GM19025 (cell line): ENCODE results near the gene APOL2.
"Not testable (repeated sequence)": the region's sequence is repeated elsewhere in the genome, so short reads cannot be mapped to it uniquely, and the experiment has no call there.

ENCODE experiments used
- ATAC-seq: cut with Tn5 transposase; IDR thresholded peaks from one replicate; pipeline ENCODE4 v1.9.1; 2021; ENCODE audit warnings: mild to moderate bottlenecking, low read depth, moderate library complexity; ENCODE audit not compliant: unreplicated experiment

Gene APOL2, protein sequence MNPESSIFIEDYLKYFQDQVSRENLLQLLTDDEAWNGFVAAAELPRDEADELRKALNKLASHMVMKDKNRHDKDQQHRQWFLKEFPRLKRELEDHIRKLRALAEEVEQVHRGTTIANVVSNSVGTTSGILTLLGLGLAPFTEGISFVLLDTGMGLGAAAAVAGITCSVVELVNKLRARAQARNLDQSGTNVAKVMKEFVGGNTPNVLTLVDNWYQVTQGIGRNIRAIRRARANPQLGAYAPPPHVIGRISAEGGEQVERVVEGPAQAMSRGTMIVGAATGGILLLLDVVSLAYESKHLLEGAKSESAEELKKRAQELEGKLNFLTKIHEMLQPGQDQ

DNA sequence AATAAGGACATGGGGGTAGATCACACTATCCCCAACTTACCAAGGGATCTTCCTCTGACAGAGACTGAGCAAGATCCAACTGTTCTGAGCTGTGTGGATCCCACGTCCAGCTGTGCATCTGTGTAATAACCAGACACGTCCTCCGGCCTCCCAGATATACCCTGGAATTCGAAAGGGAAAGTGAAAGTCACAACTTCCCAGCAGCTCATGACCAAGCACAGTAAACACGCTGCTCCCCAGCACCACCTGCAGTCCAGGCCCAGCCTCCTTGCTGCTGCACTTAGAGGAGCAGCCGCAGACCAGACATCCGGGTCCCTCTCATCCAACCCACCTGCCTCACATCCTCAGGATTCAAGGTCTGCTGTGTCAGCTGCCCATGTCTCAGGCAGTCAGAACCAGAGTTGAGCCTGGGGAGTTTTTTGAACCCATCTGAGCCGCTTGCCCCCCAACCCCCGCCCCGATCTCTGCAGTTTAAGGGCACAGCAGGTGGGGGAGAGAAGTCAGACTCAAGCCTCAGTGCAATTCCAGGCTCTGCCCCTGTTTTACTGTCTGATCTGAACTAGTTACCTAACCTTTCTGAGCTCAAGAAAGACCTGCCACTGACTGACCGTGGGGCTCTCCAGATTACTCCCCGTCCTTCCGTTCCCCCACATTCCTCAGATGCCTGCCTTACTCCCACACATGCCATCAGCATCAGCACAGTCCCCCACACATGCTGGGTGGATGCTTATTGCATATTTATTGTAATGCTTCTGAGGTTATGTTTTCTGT is at the start of gene APOL2:
APOL2 (minus strand) TSS at position 127 of the 771 bp plus-strand sequence. CDS start 6,365 bp downstream, outside the sequence.
- ATAC-seq: peak; percentile 92

DNA sequence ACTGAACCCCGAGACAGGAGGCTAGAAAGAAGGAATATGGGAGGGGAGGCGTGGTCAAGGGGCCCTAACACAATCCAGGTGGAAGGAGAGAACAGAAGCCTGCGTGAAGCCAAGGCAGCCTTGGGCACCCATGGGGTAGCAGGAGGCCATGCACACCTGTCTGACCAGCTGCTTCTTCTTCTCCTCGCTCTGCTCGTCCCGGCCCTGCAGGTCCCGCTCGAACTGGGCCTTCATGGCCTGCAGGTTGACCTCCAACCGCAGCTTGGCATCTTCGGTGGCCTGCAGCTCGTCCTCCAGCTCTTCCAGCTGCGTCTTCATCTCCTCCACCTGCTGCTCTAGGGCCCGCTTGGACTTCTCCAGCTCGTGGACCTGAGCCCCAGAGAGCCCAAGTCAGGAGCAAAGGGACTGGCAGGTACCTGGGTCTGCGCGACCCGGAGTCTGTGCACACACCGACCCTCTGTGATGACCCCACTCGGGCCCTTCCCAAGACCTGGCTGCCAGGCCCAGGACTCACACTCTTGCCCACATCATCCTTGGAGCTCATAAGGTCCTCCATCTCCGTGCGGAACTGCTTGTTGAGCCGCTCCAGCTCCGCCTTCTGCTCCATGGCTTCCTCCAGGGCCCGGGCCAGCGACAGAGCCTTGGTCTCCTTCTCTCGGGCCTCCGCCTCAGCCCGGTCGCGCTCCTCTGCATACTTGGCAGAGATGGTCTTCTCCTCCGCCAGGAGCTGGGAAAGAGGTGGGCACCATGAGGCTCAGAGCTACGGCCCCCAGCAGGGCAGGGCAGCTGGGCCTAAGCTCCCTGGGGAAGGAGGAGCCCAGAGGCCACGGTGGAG is 49.5 kb upstream of the APOL2 start:
- no peak for ATAC-seq

DNA sequence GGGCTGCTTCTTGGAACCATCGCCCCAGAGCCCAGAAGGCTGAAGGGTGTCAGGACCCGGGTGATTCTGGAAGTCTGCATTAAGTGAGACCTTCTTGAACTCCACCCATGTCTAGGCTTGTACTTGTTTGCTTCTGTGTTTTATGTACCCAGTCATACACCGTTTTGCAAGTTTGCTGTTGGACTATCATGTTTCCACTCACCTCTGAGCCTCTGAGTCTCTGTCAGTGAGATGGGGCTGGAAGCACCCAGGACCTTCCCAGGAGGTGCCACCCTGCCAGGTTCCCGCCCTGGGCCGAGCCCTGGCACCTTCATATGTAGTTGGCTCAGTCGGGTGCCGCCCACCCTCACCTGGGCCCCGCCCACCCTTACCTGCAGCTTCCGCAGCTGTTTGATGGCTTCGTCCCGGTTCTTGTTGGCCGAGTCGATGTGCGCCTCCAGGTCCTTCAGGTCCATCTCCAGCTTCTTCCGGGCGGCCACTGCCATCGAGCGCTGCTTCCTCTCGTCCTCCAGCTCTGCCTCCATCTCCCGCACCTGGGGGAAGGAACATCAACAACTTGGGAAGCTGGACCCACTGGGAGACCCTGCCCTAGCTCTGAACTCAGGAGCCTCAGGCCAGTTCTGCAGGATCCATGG is 48.7 kb upstream of the APOL2 start:
- ATAC-seq: no peak

DNA sequence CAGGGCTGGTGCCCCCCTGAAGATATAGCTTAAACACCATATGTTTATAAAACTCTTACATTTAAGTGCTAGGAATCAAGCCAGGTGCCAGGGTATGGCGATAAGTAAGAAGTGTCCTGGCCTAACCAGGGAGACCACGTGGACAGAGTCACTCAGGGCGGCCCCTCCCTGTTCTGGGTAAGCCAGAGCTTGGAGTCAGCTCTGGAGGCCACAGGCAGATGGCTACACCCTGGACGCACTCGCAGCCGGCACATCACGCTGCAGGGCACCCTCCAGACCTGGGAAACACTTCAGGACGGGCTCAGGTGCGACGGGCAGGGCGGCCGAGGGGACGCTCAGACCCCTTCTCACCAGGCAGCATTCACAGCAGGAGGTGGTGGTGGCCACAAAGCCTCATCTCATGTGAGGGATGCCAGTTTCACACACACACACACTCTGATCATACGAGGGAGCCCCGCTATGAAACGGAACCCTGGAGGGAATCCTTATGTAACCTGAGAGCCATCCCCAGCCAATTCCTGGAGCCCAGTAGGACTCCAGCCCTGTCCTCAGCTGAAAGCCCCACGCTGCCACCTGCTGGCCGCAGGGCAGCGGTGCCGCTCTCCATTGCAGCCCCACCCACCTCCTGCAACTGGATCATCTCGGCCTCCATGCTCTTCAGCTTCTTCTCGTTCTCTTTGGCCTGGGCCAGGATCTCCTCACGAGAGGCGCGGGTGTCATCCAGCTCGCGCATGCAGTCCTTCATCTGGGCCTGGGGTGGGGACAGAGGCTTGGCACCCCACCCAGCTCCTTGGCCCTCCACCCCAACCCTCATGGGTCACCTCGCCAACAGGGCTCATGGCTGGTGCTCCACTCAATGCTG is 47.0 kb upstream of the APOL2 start:
- no peak for ATAC-seq

DNA sequence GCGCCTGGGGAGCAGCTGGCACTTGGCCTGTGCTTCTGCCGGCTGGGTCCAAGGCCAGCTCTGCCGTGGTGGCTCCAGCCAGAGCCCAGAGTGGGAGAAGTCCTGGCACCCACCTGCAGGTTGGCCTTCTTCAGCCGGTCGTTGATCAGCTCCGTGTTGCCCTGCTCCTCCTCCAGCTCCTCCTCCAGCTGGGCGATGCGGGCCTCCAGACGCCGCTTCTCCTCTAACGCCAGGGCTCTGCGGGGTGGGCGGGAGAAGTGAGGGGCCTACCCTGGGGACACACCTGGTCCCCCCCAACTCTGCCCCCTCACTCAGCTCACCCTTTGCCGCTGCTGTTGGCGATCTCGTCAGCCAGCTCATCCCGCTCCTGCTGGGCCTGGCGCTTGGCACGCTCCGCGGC is 46.2 kb upstream of the APOL2 start:
- ATAC-seq: no peak

DNA sequence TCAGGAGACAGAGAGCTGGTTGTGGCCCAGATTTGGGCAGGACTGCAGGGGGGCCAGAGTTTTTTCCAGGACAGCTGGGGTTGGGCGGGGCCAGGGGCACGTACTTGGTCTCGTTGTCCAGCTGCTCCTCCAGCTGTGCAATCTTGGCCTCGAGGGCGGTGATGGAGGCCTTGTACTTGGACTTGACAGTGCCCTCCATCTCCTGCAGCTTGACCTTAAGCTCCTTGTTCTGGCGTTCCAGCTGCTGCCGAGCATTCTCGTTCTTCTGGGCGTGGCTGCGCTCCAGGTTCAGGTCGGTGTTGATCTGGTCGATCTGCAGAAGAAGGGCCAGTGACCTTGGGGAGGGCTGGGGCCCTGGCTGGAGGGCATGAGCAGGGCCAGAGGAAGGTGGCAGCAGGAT is 45.7 kb upstream of the APOL2 start:
- ATAC-seq: no peak

DNA sequence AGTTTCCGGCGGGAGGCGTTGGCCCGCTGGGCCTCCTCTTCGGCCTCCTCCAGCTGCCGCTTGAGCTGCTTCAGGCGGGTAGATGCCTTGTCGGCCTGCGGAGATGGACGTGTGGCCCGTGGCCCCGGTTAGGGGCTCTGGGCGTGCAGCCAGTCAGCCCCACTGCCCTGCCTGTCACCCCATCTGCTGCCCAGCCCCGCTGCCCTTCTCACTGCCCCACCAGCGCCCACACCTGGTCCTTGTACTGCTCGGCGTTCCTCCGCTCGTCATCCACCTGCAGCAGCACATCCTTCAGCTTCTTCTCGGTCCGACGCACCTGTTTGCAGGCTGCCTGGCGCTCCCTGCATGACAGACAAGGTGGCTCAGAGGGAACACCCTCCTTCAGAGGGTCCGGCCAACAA is 44.8 kb upstream of the APOL2 start:
- no peak for ATAC-seq

DNA sequence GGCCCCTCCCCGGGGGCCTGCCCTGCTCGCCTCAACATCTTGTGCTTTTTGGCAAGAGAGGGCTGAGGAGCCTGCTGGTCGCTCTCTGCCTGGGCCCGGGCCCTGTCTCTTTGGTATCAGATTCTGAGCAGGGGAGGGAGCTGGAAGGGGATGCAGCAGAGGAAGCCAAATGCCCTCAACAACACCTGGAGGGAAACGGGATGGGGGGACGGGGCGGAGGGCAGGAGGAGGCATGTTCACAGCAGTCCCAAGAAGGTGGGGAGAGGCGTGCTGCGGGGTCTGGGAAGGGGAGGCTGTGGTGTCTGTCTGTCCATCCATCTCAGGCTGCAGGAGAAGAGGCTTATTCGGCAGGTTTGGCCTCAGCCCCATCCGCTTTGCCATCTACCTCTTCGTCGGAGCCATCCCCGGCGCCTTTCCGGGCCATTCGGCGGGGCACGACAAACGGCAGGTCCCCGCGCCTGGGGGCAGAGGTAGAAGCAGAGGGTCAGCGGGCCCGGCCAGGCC is 43.1 kb upstream of the APOL2 start:
- no peak for ATAC-seq

DNA sequence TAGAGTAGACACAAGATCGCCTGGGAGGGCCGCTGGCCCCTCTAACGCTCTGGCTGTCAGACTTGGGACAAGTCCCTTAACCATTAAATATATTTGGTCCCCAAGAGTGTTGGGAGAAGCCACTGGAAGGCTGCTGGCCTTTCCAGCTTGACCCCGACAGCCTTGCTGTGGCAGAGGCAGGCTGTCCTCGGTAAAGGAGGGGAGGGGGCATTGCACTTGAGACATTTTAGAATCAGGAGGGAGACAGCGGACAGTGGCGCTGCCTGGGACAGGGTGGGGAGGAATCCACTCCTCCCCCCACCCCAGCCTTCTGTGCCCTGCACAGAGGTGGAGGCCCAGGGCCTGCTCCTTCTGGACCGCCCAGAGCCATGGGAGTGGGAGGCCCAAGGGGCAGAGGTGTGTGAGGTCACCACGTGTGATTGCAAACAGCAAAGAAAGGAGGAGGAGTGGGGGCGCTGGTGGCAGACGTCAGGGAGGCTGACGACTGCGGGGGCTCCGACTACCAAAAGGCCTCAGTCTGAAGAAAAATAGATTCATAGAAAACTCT is 42.5 kb upstream of the APOL2 start:
- no peak for ATAC-seq

DNA sequence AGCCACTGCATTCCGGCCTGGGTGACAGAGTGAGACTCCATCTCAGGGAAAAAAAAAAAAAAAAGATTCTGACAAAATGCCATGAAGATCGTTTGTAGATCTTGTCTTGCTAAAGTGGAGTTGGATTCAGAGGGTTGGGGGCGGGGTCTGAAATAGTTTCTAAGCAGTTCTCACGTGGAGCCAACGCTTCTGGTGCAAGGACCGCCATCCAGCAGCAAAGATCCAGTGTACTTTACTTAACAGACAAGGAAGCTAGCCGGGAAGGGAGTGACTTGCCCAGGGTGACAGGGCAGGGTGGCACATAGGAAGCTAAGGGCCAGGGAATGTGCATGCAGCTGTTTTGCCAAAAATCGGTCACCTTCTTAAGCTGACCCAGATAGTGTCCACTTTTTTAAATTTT is 41.1 kb upstream of the APOL2 start:
- ATAC-seq: no peak

DNA sequence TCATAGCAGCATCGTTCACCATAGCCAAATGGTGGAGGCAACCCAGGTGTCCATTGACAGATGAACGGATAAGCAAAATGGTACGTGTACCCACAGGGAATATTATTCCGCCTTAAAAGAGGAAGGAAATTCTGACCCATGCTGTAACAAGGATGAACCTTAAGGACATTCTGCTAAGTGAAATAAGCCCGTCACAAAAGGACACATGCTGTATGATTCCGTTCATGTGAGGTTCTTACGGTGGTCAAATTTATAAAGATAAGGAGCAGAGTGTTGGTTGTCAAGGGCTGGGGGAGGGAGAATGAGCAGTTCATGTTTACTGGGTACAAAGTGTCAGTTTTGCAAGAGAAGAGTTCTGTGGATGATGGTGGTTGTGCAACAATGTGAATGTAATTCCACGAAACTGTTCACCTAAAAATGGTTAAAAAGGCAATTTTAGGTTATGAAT is 39.9 kb upstream of the APOL2 start:
- ATAC-seq: no peak

DNA sequence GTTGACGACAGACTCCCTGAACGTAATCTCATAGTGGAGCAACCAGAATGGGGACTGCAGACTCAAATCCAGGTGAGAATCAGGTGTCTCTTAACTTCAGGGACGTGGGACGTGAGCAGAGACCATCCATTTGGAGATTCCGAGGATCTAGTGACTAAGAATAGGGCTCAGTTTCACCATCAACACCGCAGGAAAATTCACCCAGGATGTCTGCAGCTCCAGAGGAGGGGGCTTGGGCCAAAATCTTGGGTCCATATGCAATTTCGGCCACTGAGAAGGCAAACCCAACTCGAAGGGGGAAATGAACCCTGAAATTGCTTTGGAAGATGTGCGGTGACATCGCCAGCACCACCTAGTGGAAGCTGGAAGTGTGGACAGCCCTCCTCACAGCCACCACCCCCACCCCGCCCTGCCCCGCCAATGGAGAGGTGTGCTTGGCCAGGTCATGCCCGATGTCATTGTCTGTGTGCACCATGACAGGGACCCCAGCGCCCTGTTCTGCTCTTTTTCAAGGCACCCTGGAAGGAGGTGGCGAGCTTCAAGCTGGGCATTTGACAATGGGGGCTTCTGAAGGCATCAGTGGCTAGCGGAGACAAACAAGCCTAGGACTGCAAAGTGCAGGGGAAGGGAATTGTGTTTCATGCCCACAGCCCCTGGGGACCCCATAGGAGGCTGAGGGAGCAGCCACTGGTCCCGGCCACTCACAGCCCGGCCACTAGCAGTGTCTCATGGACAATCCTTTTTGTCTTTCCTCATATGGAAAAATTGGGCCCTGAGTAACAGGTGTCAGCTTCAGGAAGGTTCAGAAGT is 38.4 kb upstream of the APOL2 start:
- no peak for ATAC-seq

DNA sequence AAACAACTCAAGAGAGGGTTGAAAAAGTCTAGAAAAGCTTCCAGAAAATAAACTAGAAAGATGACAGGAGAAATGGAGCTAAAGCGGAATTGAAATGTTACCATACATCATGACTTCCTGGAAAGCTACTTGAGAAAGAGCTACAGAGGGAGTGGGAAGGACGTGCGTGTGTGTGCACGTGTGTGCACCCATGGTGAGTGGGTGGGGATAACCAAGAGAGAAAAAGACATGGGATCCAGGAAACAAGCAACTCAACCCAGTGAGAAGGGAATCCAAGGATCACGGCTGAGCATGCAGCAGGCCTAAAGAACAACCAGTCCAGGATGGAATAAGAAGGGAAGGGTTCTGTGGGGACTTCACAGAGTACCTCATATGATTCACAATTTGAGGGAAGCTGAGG is 35.2 kb upstream of the APOL2 start:
- no peak for ATAC-seq

DNA sequence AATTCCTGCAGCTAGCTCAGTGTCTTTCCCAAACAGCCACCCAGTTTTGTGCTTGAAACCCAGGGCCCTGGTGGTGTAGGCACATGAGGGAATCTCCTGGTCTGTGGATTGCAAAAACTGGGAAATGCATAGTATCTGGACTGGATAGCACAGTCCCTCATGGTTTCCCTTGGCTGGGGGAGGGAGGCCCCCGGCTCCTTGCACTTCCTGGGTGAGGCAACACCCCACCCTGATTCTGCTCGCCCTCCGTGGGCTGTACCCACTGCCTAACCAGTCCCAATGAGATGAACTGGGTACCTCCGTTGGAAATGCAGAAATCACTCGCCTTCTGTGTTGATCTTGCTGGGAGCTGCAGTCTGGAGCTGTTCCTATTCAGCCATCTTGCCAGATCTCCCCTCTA is 32.6 kb upstream of the APOL2 start:
- not testable (repeated sequence) for ATAC-seq

DNA sequence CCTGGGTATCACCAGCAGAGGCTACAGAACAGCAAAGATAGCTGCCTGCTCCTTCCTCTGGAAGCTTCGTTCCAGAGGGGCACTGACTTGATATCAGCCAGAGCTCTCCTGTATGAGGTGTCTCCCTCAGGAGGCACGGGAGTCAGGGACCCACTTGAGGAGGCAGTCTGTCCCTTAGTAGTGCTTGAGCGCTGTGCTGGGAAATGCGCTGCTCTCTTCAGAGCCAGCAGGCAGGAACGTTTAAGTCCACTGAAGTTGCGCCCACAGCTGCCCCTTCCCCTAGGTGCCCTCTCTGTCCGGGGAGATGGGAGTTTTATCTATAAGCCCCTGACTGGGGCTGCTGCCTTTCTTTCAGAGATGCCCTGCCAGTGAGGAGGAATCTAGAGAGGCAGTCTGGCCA is 31.9 kb upstream of the APOL2 start:
- not testable (repeated sequence) for ATAC-seq

DNA sequence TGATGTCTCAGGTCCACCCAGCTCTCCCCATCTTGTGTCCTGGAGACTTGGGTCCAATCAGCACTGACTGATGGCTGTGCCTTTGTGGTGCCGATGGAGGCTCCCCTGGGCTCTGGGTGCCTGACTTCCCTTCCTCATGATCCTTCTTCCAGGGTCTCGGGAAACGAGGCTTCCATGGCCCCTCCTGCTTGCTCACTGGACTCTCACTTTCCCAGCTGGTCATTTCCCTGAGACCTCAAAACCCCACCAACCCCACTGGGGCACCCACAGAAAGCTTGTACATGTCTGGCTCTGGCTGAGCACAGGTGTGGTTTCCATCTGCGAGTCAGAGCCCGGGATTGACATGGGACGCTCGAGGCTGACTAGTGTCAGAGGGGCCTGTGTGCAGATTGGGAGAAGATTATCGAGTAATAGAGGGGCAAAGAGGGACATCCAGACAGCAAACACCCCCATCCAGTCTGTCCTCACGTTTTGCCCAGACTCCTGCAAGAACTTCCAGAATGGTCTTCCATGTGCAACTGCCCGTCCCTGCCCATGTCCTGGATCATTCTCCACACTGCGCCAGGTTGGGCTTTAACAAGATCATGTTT is 28.7 kb upstream of the APOL2 start:
- no peak for ATAC-seq

DNA sequence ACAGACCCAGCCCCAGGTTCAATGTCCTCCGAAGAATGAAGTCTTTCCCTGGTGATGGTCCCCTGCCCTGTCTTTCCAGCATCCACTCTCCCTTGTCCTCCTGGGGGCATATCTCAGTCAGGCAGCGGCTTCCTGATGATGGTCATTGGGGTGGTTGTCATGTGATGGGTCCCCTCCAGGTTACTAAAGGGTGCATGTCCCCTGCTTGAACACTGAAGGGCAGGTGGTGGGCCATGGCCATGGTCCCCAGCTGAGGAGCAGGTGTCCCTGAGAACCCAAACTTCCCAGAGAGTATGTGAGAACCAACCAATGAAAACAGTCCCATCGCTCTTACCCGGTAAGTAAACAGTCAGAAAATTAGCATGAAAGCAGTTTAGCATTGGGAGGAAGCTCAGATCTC is 27.7 kb upstream of the APOL2 start:
- ATAC-seq: no peak
